ENCODE results near the gene ZHX3. TPM values are rescaled to one million over a fixed set of nuclear protein-coding genes. Genes with fewer than 3 reads are reported as not detected.
A peak's percentile ranks its signal among the peaks of the same experiment; 100 is the strongest.

Gene ZHX3
- total and polyA plus RNA-seq, 9 of the 15 experiments (the other 6 are each of a cell fraction or from before 2014, with no cell fraction given), result 0.80 to 14.6 (median 4.9) TPM

DNA sequence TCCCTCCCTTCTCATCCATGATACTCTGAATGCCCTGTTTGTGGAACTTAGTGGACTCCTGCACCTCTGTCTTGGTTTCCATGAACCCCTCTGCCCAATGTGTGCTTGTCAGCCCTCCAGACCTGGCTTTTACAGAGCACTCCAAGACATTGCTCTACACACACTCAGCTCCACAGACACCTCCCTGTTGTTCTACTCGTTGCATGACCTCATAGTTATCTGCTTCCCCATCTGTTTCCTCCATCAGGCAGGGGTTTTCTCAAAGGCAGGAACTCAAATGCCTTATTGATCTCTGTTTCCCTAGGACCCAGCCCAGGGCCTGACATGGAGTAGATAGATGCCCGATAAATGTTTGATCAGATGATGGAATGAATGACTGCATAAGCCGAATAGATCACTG lies 166.9 kb downstream of the ZHX3 start (continued):
- TF ChIP-seq ATF7 (IDR thresholded peaks at IDR 0.05), result peak; percentile 94
- TF ChIP-seq JUND (IDR thresholded peaks at IDR 0.05; ENCODE audit: borderline replicate concordance, low read depth, low read length), result peak; percentile 87
- peak; percentile 82 for TF ChIP-seq JUND (tag; IDR thresholded peaks at IDR 0.05; ENCODE audit: borderline replicate concordance, low read depth, low read length)
- TF ChIP-seq TEAD4 (IDR thresholded peaks at IDR 0.05; ENCODE audit: low read length), result peak; percentile 54
- TF ChIP-seq TEAD4 (CRISPR knock-in tag; IDR thresholded peaks at IDR 0.05; ENCODE audit: borderline replicate concordance), result no peak
- 0 out of 2 replicates have a peak, but pooled peaks have one; percentile 31 for TF ChIP-seq MTA3 (IDR thresholded peaks at IDR 0.05; ENCODE audit: borderline replicate concordance)
- peak; percentile 62 for TF ChIP-seq TAL1 (IDR thresholded peaks at IDR 0.05)
- TF ChIP-seq, protein P1, sequence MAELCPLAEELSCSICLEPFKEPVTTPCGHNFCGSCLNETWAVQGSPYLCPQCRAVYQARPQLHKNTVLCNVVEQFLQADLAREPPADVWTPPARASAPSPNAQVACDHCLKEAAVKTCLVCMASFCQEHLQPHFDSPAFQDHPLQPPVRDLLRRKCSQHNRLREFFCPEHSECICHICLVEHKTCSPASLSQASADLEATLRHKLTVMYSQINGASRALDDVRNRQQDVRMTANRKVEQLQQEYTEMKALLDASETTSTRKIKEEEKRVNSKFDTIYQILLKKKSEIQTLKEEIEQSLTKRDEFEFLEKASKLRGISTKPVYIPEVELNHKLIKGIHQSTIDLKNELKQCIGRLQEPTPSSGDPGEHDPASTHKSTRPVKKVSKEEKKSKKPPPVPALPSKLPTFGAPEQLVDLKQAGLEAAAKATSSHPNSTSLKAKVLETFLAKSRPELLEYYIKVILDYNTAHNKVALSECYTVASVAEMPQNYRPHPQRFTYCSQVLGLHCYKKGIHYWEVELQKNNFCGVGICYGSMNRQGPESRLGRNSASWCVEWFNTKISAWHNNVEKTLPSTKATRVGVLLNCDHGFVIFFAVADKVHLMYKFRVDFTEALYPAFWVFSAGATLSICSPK (IDR thresholded peaks at IDR 0.05; ENCODE audit: borderline replicate concordance), result no peak
- TF ChIP-seq FOXK2 (conservative IDR thresholded peaks at IDR 0.05 in 1 of 2, IDR thresholded peaks at IDR 0.05 in 1 of 2; ENCODE audit: low read depth in 2 of 2), result peak; percentile 51 to 69; a peak in 2 of 4 replicates
- peak; percentile 40; the same call in 1 of the 2 replicates for TF ChIP-seq CBFA2T2 (conservative IDR thresholded peaks at IDR 0.05)

DNA sequence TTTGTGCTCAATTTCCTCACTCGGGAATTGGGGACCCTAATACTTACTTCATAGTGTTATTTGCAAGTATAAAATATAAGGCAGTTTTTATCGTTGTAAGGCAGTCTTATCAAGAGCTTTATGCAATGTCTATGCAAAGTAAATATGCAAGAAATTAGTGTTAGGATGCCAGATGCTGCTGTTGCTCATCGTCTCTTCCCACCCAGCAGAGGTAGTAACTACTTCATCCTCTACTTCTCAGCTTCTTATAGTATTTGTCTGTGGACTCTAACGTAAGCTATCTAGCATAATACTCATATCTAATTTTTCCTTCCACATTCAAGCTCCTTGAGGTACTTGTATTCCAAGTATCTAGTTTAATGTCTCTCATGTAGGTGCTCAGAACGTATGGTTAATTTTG lies 168.6 kb downstream of the ZHX3 start:
- FAIRE-seq (no peak), DNase-seq (ENCODE audit: extremely low read depth in 1 of 4, low spot score in 3 of 4) (no peak), ATAC-seq (no peak)
- CTCF ChIA-PET (ENCODE audit: low intra/inter-chr PET ratio), result no interaction called here
- peaks cover 8% of the 10 kb centered on the region for H3K9me1 ChIP-seq (ENCODE audit: control insufficient read depth, insufficient read depth, low read length)
- no peaks in the 10 kb centered on the region for H3K9me3 ChIP-seq (replicated peaks; ENCODE audit: control insufficient read depth, insufficient read depth, low read depth, low read length)
- POLR2A ChIA-PET, result interaction anchor here (0.6 to 3.0 kb wide), 4 partner anchors 10 to 287 kb away, joined by 3 to 15 read pairs (median 8); no protein-coding TSS in a partner anchor
- no peak overlapping the region for H3K9ac ChIP-seq (ENCODE audit: insufficient read depth in 1 of 2, low read depth in 2 of 2, low read length in 2 of 2)
- no peak overlapping the region for H2AFZ ChIP-seq (ENCODE audit: low read depth, low read length)
- H3K36me3 ChIP-seq (ENCODE audit: control insufficient read depth, insufficient read depth, low read length), result peaks cover 8% of the 10 kb centered on the region; the same call in 1 of the 3 replicates
- in situ Hi-C loops (cut with MboI) (no loop called here), intact Hi-C loops (cut with micrococcal nuclease) (no loop called here)
- H3K79me2 ChIP-seq (ENCODE audit: control insufficient read depth, insufficient read depth, low read length), result peaks cover 71% of the 10 kb centered on the region
- BruUV-seq (replicated peaks), result no TSS peak
- peaks cover 4 to 23% of the 10 kb centered on the region in 2 experiments; a peak in 4 of 5 replicates for H3K4me1 ChIP-seq (replicated peaks in 1 of 2; ENCODE audit: control insufficient read depth in 2 of 2, insufficient read depth in 2 of 2, low read length in 2 of 2)
- no peaks in the 10 kb centered on the region for H3K27me3 ChIP-seq (ENCODE audit: control insufficient read depth in 2 of 2, insufficient read depth in 2 of 2, low read length in 2 of 2)
- 53% methylated on average over 5 of the region's 5 CpGs for WGBS (ENCODE audit: insufficient coverage, low coverage, missing lambda C conversion rate)
- H3K4me3 ChIP-seq, result no peak overlapping the region
- no peak overlapping the region for H3K27ac ChIP-seq (ENCODE audit: extremely low read depth, low read depth, low read length)
- no peak overlapping the region for H3K4me2 ChIP-seq (ENCODE audit: insufficient read depth, low read length)
- H4K20me1 ChIP-seq (replicated peaks; ENCODE audit: control insufficient read depth, insufficient read depth, low read length), result peaks cover 37% of the 10 kb centered on the region
- TF ChIP-seq SMAD4 (CRISPR knock-in tag; conservative IDR thresholded peaks at IDR 0.05) (no peak), TFE3 (CRISPR knock-in tag; IDR thresholded peaks at IDR 0.05) (no peak), ZNF263 (CRISPR knock-in tag; IDR thresholded peaks at IDR 0.05; ENCODE audit: borderline replicate concordance) (no peak), ZNF124 (CRISPR knock-in tag; IDR thresholded peaks at IDR 0.05) (no peak), NFXL1 (CRISPR knock-in tag; IDR thresholded peaks at IDR 0.05) (no peak), GTF2E2 (tag; IDR thresholded peaks at IDR 0.05) (no peak), ZKSCAN8 (CRISPR knock-in tag; IDR thresholded peaks at IDR 0.05) (no peak), TAF7 (tag; IDR thresholded peaks at IDR 0.05) (no peak), POLR2AphosphoS2 (IDR thresholded peaks at IDR 0.05; ENCODE audit: low read length) (no peak)
- TF ChIP-seq, protein P2, sequence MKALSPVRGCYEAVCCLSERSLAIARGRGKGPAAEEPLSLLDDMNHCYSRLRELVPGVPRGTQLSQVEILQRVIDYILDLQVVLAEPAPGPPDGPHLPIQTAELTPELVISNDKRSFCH (CRISPR knock-in tag; IDR thresholded peaks at IDR 0.05), result no peak
- TF ChIP-seq, protein P2 (tag; IDR thresholded peaks at IDR 0.05), result no peak
